Fibroblast of peridontal ligament (primary cell): Measurements from ENCODE around the gene ACSL6.
"Not testable (repeated sequence)": the region's sequence is repeated elsewhere in the genome, so short reads cannot be mapped to it uniquely, and the experiment has no call there.

ENCODE experiments used
- DNase-seq: peaks from one replicate; pipeline ENCODE4 v3.0.0-alpha.2; 2010; ENCODE audit errors: extremely low read depth

The ACSL6 gene

GRCh38 chr5:131942016-131942415, 69.4 kb downstream of the ACSL6 start:
- no peak for DNase-seq

DNA sequence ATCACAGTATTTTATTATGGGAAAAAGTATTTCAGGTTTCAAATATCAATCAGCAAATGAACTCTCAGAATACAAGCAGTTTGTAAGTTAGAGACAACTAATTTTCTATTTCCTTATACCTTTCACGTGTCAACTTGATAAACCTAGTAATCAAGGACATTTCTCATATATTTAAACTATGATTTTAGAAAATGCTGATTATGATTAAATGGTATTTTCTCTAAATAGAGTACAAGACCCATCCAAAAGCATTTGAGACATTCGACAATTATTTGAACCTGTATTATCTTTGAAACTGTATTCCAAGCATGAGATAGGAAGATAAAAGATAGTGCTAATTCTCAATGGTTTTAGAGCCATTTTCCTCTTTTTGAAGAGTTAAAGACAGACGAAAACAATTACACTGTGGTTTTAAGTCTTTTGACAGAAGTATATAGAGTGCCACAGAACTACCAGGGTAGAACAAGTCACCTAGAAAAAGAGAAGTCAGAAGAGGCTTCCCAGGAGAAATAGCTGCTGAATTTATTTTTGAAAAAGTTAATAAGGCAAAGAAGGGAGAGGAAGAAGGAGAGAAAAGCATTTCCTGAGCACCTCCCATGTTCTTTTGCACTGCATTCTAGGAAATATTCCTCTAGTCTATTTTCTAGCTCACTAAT, 71.6 kb downstream of the ACSL6 start:
- DNase-seq, result no peak

DNA sequence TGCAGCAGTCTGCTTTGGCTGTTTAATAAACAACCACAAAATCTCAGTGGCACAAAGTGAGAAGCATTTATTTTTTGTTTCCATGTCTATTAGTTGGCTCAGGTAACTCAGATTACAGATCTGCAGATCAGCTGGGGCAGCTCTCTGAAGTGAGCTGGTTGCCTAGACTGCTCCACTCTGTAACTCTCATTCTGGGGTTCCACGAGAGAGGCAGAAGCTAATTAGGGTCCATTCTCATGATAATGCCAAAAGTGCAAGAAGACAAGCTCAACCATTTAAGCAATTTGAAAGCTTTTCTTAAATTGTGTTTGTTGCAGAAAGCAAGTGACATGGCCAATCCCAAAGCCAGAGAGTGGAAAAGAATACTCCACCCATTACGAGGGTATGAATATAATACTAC, 79.2 kb downstream of the ACSL6 start:
- no peak for DNase-seq

GRCh38 chr5:131928957-131929356, 82.5 kb downstream of the ACSL6 start:
- DNase-seq, result no peak

DNA sequence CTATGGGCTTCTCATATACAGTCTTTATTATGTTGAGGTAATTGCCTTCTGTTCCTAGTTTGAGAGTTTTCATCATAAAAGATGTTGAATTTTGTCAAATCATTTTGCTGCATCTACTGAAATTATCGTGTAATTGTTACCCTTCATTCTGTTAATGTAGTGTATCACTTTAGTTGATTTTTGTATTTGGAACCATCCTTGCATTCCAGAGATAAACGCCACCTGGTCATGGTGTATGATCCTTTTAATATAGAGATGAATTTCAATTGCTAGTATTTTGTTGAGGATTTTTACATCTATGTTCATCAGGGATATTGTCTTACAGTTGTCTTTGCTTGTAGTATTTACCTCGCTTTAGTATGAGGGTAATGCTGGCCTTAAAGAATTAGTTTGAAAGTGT, 85.3 kb downstream of the ACSL6 start:
- no peak for DNase-seq

- DNase-seq, result no peak
Observed at GRCh38 chr5:131916481-131916880, 95.0 kb downstream of the ACSL6 start.

DNA sequence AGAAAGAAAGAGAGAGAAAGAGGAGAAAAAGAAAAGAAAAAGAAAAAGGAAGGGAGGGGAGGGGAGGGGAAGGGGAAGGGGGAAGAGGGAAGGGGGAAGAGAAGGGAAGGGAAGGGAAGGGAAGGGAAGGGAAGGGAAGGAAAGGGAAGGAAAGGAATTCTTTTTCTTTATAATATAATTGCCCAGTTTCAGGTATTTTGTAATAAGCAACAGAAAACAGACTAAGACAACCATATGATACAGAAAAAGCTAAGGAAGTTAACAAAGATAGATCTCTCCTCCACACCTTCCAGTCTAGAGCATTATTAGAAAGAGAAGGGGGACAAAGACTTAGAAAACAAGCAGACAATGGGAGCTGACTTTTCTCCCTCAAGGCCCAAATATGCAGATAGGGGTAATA, 97.0 kb downstream of the ACSL6 start:
- DNase-seq, result no peak

- no peak for DNase-seq
Observed at GRCh38 chr5:131913603-131914002, 97.9 kb downstream of the ACSL6 start.

- no peak for DNase-seq
Observed at GRCh38 chr5:131906668-131907067, 104.8 kb downstream of the ACSL6 start.

DNA sequence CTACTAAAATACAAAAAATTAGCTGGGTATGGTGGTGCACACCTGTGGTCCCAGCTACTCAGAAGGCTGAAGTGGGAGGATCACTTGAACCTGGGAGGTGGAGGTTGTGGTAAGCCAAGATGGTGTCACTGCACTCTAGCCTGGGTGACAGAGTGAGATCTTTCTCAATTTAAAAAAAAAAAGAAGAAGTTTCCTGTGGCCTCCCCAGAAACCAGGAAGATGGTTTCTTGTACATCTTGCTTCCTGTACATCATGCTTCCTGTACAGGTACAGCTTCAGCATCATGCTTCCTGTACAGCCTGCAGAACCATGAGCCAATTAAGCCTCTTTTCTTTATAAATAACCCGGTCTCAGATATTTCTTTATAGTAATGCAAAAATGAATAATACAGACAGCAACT, 109.2 kb downstream of the ACSL6 start:
- DNase-seq, result not testable (repeated sequence)
